Measurements from ENCODE around the gene CELF4. TPM values are rescaled to one million over a fixed set of nuclear protein-coding genes. Genes with fewer than 3 reads are reported as not detected.

The CELF4 gene
- total RNA-seq, 2 donors from 2014 or later = 0.85 to 1.8 TPM

- intact Hi-C loops (cut with DNase I, micrococcal nuclease) = no loop called here
- no peak for ATAC-seq
Observed at GRCh38 chr18:37456873-37457272, 108.7 kb downstream of the CELF4 start.

GRCh38 chr18:37456395-37456794 lies 109.2 kb downstream of the CELF4 start:
- DNase-seq = no peak
- no peak for ATAC-seq
- intact Hi-C loops (cut with DNase I, micrococcal nuclease) = no loop called here

More at GRCh38 chr18:37456873-37457272, 108.7 kb downstream of the CELF4 start:
- no peak for DNase-seq

- intact Hi-C loops (cut with DNase I, micrococcal nuclease) = no loop called here
- no peak for ATAC-seq
Observed at GRCh38 chr18:37453752-37454151, 111.8 kb downstream of the CELF4 start.

GRCh38 chr18:37452682-37453385 lies 112.8 kb downstream of the CELF4 start:
- DNase-seq (no peak), ATAC-seq (peak; percentile 49)
- intact Hi-C loops (cut with DNase I, micrococcal nuclease) = no loop called here

More at GRCh38 chr18:37453752-37454151, 111.8 kb downstream of the CELF4 start:
- no peak for DNase-seq

- DNase-seq (no peak), ATAC-seq (no peak)
- intact Hi-C loops (cut with DNase I, micrococcal nuclease) = no loop called here
Observed at GRCh38 chr18:37452015-37452414, 113.6 kb downstream of the CELF4 start.

- intact Hi-C loops (cut with DNase I, micrococcal nuclease) = no loop called here
- no peak for ATAC-seq
- DNase-seq = no peak
Observed at GRCh38 chr18:37451239-37451825, 114.3 kb downstream of the CELF4 start.

GRCh38 chr18:37450434-37451132 lies 115.0 kb downstream of the CELF4 start:
- ATAC-seq (no peak), DNase-seq (peak in 1 of 2 donors; percentile 27)
- intact Hi-C loops (cut with DNase I, micrococcal nuclease) = no loop called here

DNA sequence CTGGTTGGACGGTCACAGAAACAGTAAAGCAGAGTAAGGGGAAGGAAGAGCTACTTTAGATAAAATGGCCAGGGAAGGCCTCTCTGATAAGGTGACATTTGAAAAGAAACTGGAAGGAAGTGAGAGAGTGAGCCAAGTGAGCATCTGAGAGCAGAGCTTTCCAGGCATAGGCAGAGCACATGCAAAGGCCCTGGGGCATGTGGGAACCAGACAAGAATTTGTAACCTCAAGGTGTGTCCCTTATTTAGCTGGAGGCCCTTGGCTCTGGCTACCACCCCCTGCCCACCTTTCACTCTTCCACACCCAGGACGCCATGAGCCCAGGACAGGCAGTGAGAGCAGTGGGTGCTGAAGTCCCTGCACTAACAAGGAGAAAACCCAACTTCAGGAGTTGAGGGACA lies 116.0 kb downstream of the CELF4 start:
- intact Hi-C loops (cut with DNase I, micrococcal nuclease) = no loop called here
- no peak for ATAC-seq
- DNase-seq = no peak

- intact Hi-C loops (cut with DNase I, micrococcal nuclease) = no loop called here
- DNase-seq = no peak
- no peak for ATAC-seq
Observed at GRCh38 chr18:37448946-37449345, 116.7 kb downstream of the CELF4 start.

GRCh38 chr18:37447962-37448888 lies 117.4 kb downstream of the CELF4 start:
- no peak for ATAC-seq
- intact Hi-C loops (cut with DNase I, micrococcal nuclease) = no loop called here

GRCh38 chr18:37445836-37446235 lies 119.8 kb downstream of the CELF4 start:
- intact Hi-C loops (cut with DNase I, micrococcal nuclease) = no loop called here
- ATAC-seq (no peak), DNase-seq (no peak)

More at GRCh38 chr18:37447962-37448888, 117.4 kb downstream of the CELF4 start:
- DNase-seq = no peak

DNA sequence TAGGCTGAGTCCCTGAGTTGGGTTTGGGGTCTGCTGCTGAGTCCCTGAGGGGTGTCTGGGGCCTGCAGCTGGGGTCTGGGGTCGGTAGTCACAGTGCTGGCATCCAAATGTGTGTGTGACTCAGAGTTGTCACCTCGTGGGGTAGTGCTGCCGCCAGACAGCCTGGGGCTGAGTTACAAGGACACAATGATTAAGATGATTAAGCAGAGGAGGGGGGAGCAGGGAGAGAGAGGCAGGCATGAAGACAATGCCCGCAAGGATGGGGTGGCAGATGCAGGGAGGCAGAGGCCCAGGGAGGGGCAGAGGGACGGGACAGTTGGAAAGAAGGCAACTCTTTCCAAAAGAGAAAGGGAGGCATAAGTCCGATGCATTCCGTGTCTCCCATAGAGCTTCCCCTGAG lies 120.2 kb downstream of the CELF4 start:
- ATAC-seq (no peak), DNase-seq (no peak)
- intact Hi-C loops (cut with DNase I, micrococcal nuclease) = no loop called here

DNA sequence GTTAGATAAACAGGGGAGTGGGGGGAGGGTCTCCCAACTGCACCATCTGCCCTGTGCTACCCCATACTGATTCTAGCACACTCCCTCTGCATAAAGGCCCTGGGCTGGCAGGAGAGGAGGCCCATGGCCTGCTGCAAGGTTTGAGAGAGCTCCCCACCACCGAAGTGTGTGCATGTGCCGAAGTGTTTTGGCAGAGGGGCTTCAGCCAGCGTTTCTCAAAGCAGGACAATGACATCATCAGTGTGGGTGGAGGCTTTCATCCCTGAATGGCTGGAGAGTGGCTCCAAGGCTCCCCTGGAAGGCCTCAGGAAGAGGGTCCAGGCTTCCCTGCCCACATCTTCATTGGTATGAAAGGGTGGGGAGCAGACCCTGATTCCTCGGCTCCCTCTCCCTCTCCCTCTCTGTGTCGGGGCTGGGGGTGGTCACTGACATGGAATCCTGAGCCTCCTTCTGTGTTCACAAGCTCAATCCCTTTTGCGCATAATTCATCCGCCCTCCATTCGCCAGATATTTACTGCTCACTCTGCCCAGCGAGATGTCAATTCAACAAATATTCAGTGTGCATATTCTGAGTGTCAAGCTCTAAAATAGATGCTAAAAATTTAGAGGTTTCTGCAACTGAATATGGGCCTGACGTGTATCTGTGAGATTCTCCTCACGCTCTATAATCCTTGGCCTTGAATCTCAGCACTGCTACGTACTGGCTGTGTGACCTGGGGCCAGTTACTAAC lies 122.1 kb downstream of the CELF4 start:
- no peak for DNase-seq
- intact Hi-C loops (cut with DNase I, micrococcal nuclease) = no loop called here

GRCh38 chr18:37442477-37442876 lies 123.1 kb downstream of the CELF4 start:
- DNase-seq (no peak), ATAC-seq (no peak)
- intact Hi-C loops (cut with DNase I, micrococcal nuclease) = no loop called here

More for the DNA sequence above, 122.1 kb downstream of the CELF4 start:
- ATAC-seq = no peak

GRCh38 chr18:37441821-37442220 lies 123.8 kb downstream of the CELF4 start:
- ATAC-seq (no peak), DNase-seq (no peak)
- intact Hi-C loops (cut with DNase I, micrococcal nuclease) = no loop called here

DNA sequence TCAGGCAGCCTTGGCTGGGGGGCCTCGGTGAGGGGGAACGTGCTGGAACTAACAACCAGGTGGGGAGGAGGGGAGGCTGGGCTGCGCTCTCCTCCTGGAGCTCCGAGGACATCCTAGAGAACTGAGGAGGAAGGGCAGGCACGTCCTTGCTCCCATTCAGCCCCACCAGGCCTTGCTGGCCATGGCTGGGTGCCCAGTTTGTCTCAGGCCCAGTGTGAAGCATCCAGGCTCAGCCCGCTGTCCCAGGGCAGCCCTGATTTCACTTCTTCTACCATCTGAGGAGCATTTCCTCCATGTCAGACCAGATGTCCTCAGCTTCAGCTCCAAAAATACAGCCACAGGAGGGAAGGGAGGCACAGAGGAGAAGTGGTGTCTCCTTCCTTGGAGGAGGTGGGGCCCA lies 125.4 kb downstream of the CELF4 start:
- DNase-seq (no peak), ATAC-seq (no peak)
- intact Hi-C loops (cut with DNase I, micrococcal nuclease) = no loop called here

DNA sequence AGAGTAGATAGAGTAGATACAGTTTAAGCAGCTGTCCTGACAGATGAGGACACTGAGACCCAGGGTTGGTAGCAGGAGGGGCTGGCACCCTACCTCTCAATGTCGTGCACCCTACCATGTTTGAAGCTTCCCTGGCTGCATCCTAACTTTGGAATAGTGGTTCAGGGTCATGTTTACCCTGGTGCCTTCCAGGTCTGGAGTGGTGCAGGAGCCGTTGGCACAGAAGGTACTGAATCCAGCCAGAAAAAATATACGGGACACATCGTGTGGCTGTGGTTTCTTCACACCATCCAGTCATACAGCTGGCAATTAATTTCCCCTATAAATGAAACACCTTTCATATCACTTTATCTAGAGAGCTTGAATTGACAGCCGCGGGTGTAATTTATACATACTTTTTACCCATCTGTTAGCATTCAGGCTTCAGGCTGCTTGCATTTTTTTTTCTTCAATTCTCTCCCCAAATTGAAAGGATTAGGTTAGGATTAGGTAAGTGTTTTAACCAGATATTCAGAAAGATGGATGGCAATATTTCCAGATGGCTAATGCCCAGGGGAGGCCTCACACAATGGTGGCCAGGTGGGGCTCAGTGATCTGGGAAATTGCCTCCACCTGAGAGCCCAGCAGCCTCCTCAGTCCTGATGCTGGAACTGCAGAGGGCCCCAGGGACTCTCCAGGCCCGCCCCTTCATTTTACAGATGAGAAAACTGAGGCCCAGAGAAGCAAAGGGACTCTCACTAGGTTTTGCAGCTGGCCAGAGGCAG lies 127.0 kb downstream of the CELF4 start:
- no peak for ATAC-seq
- intact Hi-C loops (cut with DNase I, micrococcal nuclease) = no loop called here
- DNase-seq = no peak

DNA sequence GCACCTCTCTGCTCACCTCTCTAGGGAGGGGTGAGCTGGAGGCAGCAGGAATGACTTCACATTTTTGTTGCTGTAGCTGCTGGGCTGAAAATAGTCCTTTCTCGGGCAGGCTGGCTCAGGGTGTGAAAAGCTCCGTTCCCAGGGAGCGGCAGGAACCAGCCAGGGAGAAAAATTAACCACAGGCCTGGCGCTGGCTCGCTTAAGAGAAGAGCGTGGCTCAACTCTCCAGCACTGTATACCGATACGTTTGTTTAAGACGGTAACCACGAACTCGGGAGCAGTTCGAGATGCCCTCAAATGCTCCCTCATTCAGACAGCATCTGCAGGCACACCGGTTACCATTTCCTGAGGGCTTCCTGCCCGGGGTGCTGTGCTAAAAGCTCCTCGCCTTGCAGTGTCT lies 129.6 kb downstream of the CELF4 start:
- intact Hi-C loops (cut with DNase I, micrococcal nuclease) = no loop called here
- ATAC-seq = no peak
- no peak for DNase-seq

All from left colon (tissue), 2 donors.